Small intestine (tissue), 7 donors: ENCODE data around the gene SEMA5A. TPM values are rescaled to one million over a fixed set of nuclear protein-coding genes. Genes with fewer than 3 reads are reported as not detected.

Source experiments
- DNase-seq, 2 donors: peaks; one replicate each; pipeline versions ENCODE4 v3.0.0 to v3.0.0-alpha.2; 2013
- FAIRE-seq: peaks from 2 replicates; lab custom pipeline; 2012; peaks lifted over from hg19 to GRCh38; lab: Jason Lieb, UNC
- H3K27ac ChIP-seq, 3 donors: one replicate each; pipeline ENCODE4 v1.5.1; 2013; ENCODE audit warnings: low read length in 2 of 3, mild to moderate bottlenecking in 2 of 3, control low read depth in 1 of 3, inconsistent platforms in 1 of 3, low read depth in 1 of 3, moderate library complexity in 1 of 3
- H3K27me3 ChIP-seq, 3 donors: one replicate each; pipeline ENCODE4 v1.6.1; 2013; ENCODE audit warnings: low read length in 3 of 3, inconsistent platforms in 1 of 3; ENCODE audit not compliant: control insufficient read depth in 3 of 3, insufficient read depth in 3 of 3
- H3K36me3 ChIP-seq, 3 donors: one replicate each; pipeline ENCODE4 v1.6.1; 2013; ENCODE audit warnings: low read length in 3 of 3, inconsistent platforms in 1 of 3, low read depth in 1 of 3, mild to moderate bottlenecking in 1 of 3, moderate library complexity in 1 of 3; ENCODE audit not compliant: control insufficient read depth in 3 of 3, insufficient read depth in 2 of 3
- H3K4me1 ChIP-seq, 3 donors: one replicate each; pipeline ENCODE4 v1.6.1; 2013; ENCODE audit warnings: low read length in 2 of 3, inconsistent platforms in 1 of 3, low read depth in 1 of 3, mild to moderate bottlenecking in 1 of 3, moderate library complexity in 1 of 3; ENCODE audit not compliant: control insufficient read depth in 3 of 3, insufficient read depth in 2 of 3
- H3K4me3 ChIP-seq, 3 donors: one replicate each; pipeline ENCODE4 v1.5.1; 2013; ENCODE audit warnings: low read length in 3 of 3, control low read depth in 1 of 3, inconsistent platforms in 1 of 3, low read depth in 1 of 3, mild to moderate bottlenecking in 1 of 3, moderate library complexity in 1 of 3
- H3K9me3 ChIP-seq, 2 donors: one replicate each; pipeline ENCODE4 v1.6.1; 2013; ENCODE audit warnings: low read depth in 1 of 2, low read length in 1 of 2; ENCODE audit not compliant: control insufficient read depth in 2 of 2, insufficient read depth in 1 of 2
- WGBS, 3 donors: extraction: QIAGEN DNeasy Blood & Tissue Kit; methylation state at CpG; one replicate each; pipeline ENCODE4 v1.1.7; 2013; 5-methylcytosine and 5-hydroxymethylcytosine counted together
- polyA plus RNA-seq, 4 donors: library from polyadenylated mRNA; stranded (reverse) in 3 of 4; unstranded in 1 of 4; fragments of 200-250 nt in 3 of 4; fragments of 120-200 nt in 1 of 4; gene quantifications; one replicate each; pipeline versions ENCODE4 v1.2.1 to v1.2.3, GENCODE V29; 2013
- donor health status: healthy with polysubstance abuse.
- donor health status: control.
- donor health status: control.
- donor health status: Bipolar disorder and iron deficiency.
- donor health status: healthy.

The SEMA5A gene
- polyA plus RNA-seq, 4 donors: 0.45 to 11.1 (median 1.2) TPM

DNA sequence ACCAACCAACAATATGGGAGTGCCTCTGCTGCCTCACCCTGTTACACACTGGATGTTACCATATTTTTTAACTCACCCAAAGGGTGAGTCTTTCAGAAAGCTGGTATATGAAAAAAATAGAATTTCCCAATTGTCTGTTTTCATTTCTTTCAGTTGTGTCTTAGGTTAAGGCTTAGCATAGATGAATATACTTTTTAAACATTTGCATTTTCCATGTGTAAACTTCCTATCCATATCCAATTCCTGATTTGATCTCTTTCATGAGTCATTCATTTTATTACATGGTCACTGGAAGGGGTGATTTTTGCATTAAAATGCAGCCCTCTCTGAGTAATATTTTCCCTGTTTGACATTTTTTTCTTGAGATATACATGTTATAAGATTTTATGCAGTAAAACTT is 406.5 kb downstream of the SEMA5A start:
- FAIRE-seq (no peak), DNase-seq (no peak)
- H3K4me3 ChIP-seq: no peak overlapping the region
- H3K9me3 ChIP-seq: peaks cover 0 to under 1% of the 10 kb centered on the region in 2 donors
- H3K36me3 ChIP-seq: peaks cover 0 to 6% (median 0%) of the 10 kb centered on the region in 3 donors
- no peak overlapping the region for H3K27ac ChIP-seq
- no peaks in the 10 kb centered on the region for H3K27me3 ChIP-seq
- no peaks in the 10 kb centered on the region for H3K4me1 ChIP-seq

DNA sequence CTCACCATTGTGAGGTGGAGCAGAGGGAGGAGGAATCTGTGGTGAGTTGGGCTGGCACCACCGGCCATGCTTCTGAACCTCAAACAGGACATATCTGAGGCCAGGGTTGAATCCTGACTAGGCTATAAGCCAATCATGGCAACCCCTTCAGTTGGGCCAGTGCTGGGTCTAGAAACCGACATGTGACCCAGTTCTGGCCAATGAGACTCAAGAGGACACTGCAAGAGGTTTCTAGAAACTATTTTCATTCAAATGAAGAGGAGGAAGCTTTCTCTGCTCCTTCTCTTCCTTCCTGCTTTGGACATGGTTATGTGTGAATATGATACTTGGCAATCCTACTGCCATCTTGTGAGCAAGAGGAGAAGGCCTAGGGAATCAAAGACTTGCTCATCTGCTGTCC is 417.7 kb downstream of the SEMA5A start:
- WGBS, 3 donors: 87 to 100% (median 96%) methylated on average over 2 of the region's 2 CpGs
- Histone ChIP-seq H3K27ac (no peak overlapping the region), H3K4me1 (no peaks in the 10 kb centered on the region), H3K27me3 (no peaks in the 10 kb centered on the region), H3K36me3 (no peaks in the 10 kb centered on the region), H3K4me3 (no peak overlapping the region), H3K9me3 (no peaks in the 10 kb centered on the region)
- DNase-seq: no peak
- FAIRE-seq: no peak

DNA sequence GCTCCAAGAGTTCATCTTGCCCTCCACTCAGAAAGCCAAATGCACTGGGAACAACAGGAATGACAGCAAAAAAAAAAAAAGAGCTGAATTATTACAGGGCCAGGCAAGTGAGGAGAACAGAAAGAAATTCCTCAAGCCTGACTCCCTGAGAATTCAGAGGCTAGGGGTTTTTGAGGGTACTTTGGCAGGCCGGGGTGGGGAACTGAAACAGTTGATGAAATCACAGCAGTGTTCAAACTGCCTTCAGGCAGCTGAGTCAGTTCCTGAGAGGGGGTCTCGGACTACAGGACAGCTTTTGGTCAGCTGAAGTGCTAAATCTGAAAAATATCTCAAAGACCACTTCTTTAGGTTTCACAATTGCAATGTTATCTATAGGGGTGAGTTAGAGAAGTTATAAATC is 419.4 kb downstream of the SEMA5A start:
- H3K36me3 ChIP-seq: no peaks in the 10 kb centered on the region
- H3K4me1 ChIP-seq: no peaks in the 10 kb centered on the region
- no peak for DNase-seq
- no peak overlapping the region for H3K27ac ChIP-seq
- 72 to 91% (median 88%) methylated on average over 2 of the region's 2 CpGs for WGBS, 3 donors
- no peaks in the 10 kb centered on the region for H3K27me3 ChIP-seq
- FAIRE-seq: no peak
- no peak overlapping the region for H3K4me3 ChIP-seq
- H3K9me3 ChIP-seq: no peaks in the 10 kb centered on the region

DNA sequence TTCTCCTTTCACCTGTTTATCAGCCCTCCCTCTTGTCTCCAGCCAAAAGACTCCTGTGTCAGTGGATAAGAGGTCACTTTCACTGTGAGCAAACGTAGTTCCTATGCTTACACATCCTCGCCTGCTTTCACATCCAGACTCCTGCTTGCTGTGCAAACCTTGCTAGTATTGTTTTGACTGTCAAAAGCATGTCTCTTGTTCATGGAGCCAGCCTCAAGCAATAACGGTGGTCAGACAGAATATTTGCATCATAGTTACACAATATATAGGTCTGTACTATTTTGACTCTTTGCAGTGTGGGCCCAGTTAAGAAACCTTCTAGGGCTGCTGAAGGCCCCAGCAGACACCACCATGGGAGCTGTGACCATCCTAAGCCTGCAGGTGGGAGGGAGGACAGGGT is 420.0 kb downstream of the SEMA5A start:
- DNase-seq (no peak), FAIRE-seq (no peak)
- H3K36me3 ChIP-seq: no peaks in the 10 kb centered on the region
- H3K4me3 ChIP-seq: no peak overlapping the region
- H3K27ac ChIP-seq: no peak overlapping the region
- no peaks in the 10 kb centered on the region for H3K9me3 ChIP-seq
- no peaks in the 10 kb centered on the region for H3K4me1 ChIP-seq
- 75 to 88% (median 82%) methylated on average over 3 of the region's 3 CpGs for WGBS, 3 donors
- H3K27me3 ChIP-seq: no peaks in the 10 kb centered on the region

DNA sequence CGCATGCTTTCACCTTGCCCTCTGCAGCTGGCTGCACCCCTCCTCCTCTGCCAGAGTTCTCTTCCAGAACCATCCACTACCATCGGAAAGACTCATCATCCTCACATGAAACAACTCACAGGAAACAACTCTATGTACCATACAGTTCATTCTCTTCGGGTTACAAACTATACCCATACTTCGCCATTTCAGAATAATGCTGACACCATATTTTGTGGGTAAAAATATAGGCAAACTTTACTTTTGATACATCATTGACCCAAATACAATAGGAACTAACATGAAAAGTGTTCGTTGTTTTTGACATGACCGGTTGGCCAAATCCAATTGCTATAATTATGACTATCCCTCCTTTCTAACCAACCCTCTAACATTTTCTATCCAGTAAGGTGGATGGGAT is 421.0 kb downstream of the SEMA5A start:
- H3K27me3 ChIP-seq: no peaks in the 10 kb centered on the region
- no peaks in the 10 kb centered on the region for H3K9me3 ChIP-seq
- no peak overlapping the region for H3K27ac ChIP-seq
- no peaks in the 10 kb centered on the region for H3K36me3 ChIP-seq
- H3K4me1 ChIP-seq: no peaks in the 10 kb centered on the region
- 94 to 97% (median 96%) methylated on average over 6 of the region's 6 CpGs for WGBS, 3 donors
- FAIRE-seq (no peak), DNase-seq (no peak)
- H3K4me3 ChIP-seq: no peak overlapping the region

DNA sequence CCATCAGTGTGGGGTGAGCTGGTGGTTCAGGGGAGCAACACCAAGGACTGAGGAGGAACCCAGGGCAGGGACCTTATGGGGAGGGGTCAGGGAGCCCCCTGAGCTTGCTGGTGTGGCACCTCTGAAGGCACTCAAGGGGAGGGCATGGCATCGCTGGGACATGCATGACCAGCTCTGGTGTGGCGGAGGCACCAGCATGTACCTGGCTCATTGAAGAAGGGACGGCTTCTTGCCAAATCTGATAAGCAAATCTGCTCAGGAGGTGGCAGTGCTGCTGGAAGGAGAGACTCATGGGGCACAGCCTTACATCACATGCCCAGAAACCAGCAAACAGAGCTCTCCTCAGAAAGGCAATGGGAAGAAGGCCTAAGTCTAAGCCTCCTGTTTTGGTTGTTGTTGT is 421.8 kb downstream of the SEMA5A start:
- H3K4me3 ChIP-seq: no peak overlapping the region
- no peaks in the 10 kb centered on the region for H3K9me3 ChIP-seq
- DNase-seq: no peak
- H3K36me3 ChIP-seq: peaks cover 0 to under 1% (median 0%) of the 10 kb centered on the region in 3 donors
- H3K27me3 ChIP-seq: no peaks in the 10 kb centered on the region
- H3K4me1 ChIP-seq: no peaks in the 10 kb centered on the region
- H3K27ac ChIP-seq: no peak overlapping the region
- WGBS, 3 donors: 41 to 65% (median 54%) methylated on average over 3 of the region's 3 CpGs
- no peak for FAIRE-seq

DNA sequence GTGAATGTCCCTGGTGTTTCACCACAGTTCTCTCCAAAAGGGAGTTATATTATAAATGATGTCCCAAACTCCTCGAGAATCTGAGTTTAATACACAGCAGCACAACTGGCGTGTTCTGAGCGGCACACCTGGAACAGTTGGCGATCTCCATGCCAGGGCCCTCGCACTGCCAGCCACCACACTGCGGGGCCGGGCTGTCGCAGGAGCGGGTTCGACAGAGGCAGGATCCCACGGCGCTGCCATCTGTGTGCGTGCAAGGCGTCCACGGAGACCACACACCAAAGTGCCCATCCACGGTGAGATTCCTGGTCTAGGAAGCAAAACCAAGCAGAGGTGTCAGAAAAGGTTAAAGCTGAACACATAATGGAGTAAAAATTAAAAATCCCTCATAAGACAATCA is 423.3 kb downstream of the SEMA5A start:
- FAIRE-seq (no peak), DNase-seq (no peak)
- H3K27me3 ChIP-seq: no peaks in the 10 kb centered on the region
- no peak overlapping the region for H3K4me3 ChIP-seq
- no peak overlapping the region for H3K27ac ChIP-seq
- 95 to 98% (median 95%) methylated on average over 16 of the region's 16 CpGs for WGBS, 3 donors
- no peaks in the 10 kb centered on the region for H3K9me3 ChIP-seq
- H3K36me3 ChIP-seq: peaks cover 0 to 9% (median 0%) of the 10 kb centered on the region in 3 donors
- H3K4me1 ChIP-seq: no peaks in the 10 kb centered on the region

DNA sequence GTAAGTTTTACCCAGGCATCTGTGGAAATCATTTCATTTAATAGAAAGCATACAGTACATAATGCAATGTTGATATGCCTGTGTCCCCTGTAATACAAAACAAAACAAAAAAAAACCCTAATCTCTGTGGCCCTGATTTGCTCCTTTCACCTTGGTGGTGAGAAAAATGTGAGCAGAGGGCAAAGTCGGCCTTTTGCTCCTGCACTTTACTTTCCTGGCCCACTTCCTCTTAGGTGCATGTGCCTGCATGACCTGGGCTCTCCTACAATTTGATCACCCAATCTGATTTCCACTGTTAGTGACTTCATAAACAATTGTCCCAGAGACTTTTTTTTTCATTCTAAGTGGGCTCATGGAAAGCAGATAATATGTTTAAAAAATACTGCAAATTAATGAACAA is 424.3 kb downstream of the SEMA5A start:
- H3K27me3 ChIP-seq: no peaks in the 10 kb centered on the region

DNA sequence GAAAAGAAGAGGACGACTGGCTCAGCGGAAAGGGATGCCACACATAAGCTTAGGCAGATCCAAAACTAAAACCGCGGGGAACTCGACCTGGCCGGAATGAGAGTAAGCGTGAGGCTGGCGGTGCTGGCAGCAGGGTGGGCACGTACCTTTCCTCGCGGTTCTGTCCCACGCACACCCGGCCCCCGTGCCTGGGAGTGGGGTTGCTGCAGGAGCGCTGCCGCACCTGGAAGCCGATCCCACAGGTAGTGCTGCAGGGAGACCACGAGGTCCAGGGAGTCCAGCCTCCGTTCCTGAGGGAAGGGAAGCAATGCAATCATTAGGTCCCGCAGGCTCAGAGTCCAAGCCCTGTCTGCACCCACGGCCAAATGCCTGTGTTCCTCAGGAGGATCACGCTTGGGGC is 427.0 kb downstream of the SEMA5A start:
- FAIRE-seq (no peak), DNase-seq (no peak)
- H3K36me3 ChIP-seq: peaks cover 0 to 11% (median 0%) of the 10 kb centered on the region in 3 donors
- no peaks in the 10 kb centered on the region for H3K4me1 ChIP-seq
- H3K27me3 ChIP-seq: no peaks in the 10 kb centered on the region
- peaks cover 0 to 5% of the 10 kb centered on the region in 2 donors for H3K9me3 ChIP-seq
- no peak overlapping the region for H3K4me3 ChIP-seq
- H3K27ac ChIP-seq: no peak overlapping the region
- 91 to 93% (median 91%) methylated on average over 22 of the region's 22 CpGs for WGBS, 3 donors

More for the DNA sequence above, 424.3 kb downstream of the SEMA5A start:
- DNase-seq (peak; percentile 33 to 60), FAIRE-seq (no peak)
- Histone ChIP-seq H3K4me3 (no peak overlapping the region), H3K36me3 (peaks cover 0 to 9% (median 0%) of the 10 kb centered on the region in 3 donors), H3K27ac (no peak overlapping the region), H3K9me3 (no peaks in the 10 kb centered on the region), H3K4me1 (no peaks in the 10 kb centered on the region)
- WGBS, 3 donors: 39 to 44% (median 42%) methylated on average over 1 of the region's 1 CpG
